Measurements from ENCODE around the gene MICAL1.
"Not testable (repeated sequence)": the region's sequence is repeated elsewhere in the genome, so short reads cannot be mapped to it uniquely, and the experiment has no call there.

MICAL1 gene

GRCh38 chr6:109474995-109475394 lies 19.4 kb upstream of the MICAL1 start:
- no peak for DNase-seq

GRCh38 chr6:109473120-109473519 lies 17.5 kb upstream of the MICAL1 start:
- DNase-seq: no peak

DNA sequence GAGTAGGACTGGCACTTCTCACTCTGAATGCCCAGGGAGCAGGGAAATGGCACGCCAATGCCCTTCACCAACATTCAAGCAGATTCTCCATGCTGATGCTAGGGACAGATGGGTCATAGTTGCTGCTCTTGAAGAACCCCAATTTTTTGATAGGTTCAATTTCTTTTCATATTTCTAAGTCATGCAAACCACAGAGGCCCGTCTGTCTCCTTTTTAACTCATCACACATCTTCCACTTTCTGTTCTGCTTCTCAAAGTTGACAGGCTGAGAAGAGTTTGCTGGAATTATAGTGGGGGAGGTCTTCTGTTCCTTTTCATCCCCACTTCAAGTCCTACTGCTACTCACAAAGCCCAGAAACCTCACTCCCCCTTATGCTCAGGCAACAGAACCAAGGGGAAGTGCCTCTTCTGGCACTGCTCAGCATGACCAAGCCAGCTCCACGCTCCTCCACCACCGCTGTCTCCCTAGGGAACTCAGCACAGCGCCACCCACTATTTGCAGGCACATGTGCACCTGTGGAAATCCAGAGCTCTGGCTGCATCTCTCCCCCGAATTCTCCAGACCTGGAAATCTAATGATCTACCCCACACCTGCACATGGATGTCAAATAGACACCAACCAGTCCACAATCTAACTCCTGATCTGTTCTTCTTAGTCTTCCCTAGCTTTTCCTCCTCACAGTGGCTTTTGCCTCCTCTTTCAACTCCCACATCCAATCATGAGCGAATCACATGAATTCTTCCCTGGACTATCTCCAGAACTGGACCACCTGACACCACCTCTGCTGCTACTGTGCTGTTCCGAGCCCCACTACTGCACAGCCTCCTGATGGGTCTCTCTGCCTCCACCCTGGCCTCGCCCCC lies 16.8 kb upstream of the MICAL1 start:
- no peak for DNase-seq

DNA sequence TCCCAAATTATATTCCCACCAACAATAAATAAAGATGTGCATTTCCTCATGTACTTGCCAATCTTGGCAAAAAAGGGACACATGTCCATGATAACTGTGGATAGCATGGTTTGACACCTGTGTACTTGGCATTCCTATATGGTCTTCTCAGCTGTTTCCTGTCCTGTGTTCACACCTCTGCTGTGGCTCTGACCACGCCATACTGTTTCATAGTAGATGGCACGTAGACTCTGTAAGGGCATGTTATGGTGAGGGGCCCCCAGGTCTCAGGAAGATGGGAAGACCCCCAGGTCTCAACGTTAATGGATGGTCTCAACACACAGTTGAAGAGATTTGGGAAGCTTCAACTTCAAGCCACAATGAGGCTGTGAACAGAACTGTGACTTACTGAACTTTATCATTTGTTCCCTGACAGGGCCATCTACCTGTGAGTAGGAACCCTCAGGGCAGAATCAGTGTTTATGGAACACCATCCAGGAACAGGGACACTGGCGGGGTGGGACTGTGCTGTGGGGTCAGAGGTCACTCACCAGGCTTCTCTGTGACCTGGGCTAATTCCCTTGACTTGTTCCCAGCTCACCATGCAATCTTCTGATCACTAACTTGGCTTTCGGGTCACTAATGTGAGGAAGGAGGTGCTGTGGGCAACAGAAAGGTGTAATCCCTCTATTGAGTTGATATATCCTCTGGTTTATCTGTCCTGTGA lies 15.7 kb upstream of the MICAL1 start:
- no peak for DNase-seq

DNA sequence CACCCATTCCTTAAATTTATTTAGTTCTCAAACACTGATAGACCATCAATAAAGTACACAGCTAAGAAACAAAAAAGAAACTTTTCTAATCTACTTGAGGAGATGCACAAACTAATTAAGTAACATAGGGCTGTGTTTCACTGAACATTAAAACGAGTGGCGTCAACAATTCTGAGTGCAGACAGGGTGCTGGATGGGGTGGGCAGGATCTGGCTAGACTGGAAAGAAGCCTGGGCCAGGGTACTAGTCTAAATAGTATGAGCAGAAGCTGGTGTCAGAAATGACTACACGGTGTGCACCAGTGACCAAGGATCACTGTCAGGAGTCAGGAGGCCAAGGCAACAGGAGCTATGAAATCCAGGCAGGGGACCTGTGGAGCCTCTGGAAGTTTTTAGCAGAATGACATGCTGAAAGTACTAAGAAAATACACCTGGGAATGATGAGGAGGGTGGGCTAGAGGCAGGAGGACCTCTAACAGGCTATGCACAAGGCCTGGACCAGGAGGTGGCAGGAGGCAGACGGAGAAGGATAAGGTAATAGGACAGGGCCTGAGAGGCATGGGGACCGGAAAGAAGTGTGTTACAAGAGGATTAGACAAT lies 14.1 kb upstream of the MICAL1 start:
- no peak for DNase-seq

- no peak for DNase-seq
These were observed 12.1 kb upstream of the MICAL1 start for GRCh38 chr6:109467696-109468095.

- DNase-seq: no peak
These were observed 10.8 kb upstream of the MICAL1 start for GRCh38 chr6:109466212-109466923.

DNA sequence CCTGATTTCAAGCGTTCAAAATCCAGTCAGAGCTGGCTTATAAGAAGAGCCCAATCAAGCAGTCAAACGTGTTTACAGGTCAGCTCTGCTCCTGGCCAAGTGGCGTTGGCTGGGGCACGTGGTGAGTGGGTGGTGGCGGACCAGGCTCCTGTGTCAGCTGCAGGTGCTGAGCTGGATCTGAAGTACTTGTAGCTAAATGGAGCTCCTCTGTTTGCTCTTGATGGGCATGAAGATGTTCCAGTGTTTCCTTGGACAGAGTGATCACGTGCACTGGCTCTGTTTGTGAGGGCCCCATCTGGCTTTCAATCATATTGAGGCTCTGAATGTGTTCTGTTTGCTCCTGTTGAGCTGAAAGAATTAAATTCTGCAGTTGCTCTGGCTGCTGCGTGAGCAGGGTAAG lies 10.2 kb upstream of the MICAL1 start:
- DNase-seq: no peak

DNA sequence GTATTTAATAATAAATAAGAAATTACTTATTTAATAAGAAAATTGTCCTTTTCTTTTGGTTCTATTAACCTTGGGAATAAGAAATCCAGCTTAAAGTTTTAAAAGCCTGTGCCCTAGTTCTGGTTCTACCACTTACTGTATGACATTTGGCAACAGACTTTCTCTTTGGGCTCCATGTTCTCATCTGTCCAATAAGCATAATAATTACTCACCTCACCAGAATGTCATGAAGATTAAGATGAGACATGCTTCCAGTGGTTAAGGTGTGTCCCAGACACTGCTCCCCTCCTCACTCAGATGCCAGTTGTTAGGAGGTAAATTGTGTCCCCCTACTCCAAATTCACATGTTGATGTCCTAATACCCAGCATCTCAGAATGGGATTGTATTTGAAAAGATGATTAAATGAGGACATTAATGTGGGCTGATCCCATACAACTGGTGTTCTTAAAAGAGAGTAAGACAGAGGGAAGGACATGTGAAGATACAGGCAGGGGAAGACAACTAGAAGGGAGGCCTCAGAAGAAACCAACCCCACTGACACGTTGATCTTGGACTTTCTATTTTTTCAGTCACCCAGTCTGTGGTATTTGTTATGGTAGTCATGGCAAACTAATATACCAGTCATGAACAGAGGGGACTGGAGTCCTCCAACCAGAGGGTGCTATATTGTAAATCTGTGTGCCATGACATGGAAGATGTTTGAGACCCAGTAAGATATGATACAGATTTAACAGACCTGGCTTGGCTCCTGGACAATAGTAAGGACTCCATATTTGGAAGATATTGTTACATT lies 6.4 kb upstream of the MICAL1 start:
- no peak for DNase-seq

DNA sequence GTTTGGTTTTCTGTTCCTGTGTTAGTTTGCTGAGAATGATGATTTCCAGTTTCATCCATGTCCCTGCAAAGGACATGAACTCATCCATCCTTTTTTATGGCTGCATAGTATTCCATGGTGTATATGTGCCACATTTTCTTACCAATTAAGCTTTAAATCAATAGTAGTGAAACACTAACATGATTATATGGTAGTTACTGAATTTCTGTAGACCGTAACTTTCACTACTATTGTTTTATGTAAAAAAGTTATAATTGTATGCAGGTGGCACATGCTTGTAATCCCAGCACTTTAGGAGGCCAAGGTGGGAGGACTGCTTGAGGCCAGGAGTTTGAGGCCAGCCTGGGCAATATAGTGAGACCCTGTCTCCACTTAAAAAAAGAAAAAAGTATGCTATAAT lies 5.6 kb upstream of the MICAL1 start:
- DNase-seq: not testable (repeated sequence)

DNA sequence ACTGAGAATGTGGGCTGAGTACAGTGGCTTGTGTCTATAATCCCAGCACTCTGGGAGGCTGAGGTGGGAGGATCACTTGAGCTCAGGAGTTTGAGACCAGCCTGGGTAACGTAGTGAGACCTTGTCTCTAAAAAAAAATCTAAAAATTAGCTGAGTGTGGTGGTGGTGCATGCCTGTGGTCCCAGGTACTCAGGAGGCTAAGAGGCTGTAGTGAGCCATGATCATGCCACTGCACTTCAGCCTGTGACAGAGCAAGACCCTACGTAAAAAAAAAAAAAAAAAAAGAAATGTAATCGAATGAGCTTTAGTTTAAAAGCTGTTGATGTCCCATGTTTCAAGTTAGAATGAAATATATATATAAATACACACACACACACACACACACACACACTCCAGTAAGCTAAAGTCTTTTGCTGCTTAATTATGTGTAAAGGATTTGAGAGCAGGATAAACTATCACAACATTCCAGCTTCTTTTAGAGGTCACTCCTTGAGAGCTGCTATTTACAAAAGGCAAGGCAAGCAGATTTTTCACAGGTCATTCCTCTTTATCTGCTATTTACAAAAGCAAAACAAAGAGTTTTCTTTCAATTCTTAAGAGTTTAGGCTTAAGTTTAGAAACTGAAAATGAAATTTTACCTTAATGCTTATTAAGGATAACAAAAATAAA lies 4.7 kb upstream of the MICAL1 start:
- DNase-seq: no peak

DNA sequence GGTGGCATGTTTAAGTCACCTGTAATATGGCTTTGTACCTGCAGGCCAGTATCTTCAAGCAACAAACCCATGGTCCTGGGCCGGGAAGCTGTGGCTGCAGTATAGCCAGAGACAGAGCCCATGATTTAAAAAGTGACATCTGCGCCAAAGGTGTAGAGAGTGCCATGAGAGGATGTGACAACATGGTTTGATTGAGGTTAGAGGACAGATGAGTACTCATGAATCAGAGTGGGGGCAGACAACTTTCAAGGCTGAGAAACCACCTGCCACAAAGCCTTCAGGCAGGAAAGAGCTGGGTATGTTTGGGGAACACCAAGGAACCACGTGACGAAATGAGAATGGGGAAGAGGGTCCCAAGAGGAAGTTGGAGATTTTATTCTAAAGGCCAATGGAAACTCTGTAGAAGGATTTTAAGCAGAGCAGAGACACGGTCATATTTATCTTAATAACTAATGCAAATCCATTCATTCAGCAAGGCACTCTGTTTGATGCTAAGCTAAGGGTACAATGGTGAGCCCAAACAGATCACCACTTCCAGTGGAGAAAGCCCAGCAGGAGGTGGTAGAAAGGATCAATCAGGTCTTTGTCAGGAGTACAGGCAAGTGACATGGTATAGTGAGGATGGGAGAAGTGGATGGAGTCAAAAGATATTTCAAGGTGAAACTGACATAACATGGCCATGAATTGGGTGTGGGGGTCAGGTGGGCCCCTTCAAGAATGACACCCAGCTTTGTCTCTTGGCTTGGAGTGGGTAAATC lies 3.4 kb upstream of the MICAL1 start:
- no peak for DNase-seq

DNA sequence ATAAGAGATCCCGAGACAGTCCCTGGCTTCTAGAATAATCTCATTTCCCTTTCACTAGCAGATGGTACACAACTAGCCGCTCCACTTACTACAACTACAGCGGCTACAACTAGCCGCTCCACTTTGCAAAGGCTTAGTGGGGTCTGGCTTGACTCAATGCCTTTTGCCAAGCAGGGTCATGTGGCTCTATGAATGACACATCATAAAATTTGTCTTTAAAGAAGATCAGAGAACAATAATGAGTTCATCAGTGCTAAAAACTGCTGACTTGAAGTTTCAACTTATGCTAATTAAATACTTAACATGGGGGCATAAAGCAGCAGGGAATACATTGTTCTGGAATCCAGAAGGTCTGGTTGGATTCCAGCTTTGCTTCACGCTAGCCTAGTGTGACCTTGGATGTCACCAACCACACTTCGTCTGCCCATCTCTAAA lies 2.0 kb upstream of the MICAL1 start:
- no peak for DNase-seq

GRCh38 chr6:109456710-109457561 lies 1.4 kb upstream of the MICAL1 start:
- DNase-seq: no peak

DNA sequence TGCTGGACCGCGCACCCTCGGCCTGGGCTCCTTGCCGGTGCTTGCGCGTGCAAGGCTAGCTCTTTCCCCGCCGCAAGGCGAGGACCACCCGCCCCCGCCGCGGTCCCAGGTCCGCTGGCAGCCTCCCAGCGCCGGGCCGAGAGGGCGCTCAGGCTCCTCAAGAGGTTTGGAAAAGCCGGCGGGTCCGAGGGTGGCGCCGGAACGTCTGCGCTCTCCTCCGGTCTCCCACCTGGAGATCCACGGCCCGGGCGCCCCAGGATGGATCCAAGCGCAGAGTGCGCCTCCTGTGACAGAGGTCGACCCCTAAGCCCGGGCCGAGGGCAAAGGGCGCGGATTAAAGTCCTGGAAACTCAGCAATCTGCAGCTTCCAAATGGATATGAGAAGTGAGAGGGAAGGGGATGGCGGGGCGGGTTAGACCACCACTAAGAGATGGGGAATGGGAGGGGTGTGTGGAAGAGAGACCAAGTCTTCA lies 575 bp upstream of the MICAL1 start:
- DNase-seq: no peak

DNA sequence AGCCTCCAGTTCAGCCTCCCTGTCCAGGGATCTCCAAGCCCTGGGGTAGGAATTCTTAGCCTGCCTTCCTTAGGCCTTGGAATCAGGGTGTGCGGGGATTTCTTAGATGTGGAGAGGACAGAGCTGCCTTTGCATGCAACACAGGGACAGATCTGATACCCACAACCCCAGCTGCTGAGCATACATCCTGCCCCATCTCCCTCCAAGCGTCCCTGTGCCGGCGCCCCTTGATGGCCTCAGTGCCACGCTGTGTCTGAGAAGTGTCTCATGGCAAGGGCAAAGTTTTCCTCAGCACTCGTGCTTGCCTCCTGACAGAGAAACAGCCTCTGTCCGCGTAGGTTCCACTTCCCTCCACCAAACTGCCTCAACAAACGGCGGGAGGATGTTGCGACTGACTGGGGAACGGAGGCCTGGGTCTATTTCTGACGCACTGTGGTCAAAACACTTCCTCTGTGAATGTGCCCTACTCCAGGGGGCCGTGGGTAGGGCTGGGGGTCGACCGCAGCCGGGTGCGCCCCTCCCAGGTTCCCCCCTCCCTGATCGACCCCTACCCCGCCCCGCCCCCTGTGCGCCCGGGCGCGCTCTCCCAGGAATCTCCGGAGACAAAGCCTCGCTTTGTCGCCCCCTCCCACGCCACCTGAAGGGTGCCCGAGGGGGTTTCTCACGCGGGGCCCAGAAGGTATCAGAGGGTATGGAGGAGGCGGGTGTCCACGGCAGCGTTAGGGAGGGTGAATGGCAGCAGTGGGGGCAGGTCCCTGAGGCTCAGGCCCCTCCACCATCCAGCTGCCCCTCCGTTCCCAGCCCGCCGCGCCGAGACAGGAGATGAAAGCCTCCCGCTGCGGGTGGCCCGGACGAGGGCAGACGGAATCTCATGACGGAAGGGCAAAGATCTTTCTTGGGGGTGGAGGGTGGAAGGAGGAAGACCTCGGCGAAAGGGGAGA lies 806 bp downstream of the MICAL1 start:
- no peak for DNase-seq

DNA sequence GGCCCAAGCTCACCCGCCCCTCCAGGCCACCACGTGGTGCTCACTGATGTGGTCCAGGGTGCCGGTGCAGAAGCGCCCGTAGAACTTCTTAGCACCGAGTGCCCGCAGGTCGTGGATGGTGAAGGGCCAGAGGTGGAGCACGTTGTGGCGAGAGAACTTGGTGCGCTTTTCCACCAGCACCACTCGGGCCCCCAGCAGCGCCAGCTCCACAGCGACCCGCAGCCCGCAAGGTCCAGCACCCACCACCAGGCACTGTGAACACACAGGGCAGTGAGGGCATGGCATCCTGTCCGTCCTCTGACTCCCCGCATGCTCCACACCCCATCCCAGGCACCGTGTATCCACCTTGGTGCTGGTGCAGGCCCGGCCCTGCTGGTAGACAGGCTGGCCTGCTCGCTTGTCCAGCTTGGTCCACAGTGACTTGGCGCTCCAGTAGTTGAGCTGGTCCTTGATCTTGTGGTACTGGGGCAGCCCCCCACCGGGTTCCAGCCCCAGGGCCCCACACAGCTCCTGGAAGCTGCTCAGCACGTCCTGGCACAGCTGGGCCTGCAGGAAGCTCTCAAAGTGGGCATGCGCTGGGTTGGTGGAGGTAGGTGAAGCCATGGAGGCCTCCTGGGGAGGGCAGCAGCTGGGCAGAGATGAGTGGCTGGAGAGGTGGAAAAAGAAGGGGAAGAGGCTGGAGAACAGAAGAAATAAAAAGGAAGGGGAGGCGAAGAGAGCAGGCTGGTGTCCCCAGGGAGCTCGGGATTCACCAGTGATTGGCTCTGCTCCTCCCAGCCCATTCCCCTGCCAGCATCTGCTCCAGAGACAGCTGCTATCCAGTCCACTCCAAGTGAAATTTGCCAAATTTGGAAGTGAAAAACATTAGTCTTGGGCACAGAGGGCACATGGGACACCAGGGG lies 1.7 kb downstream of the MICAL1 start:
- DNase-seq: peak; percentile 96

DNA sequence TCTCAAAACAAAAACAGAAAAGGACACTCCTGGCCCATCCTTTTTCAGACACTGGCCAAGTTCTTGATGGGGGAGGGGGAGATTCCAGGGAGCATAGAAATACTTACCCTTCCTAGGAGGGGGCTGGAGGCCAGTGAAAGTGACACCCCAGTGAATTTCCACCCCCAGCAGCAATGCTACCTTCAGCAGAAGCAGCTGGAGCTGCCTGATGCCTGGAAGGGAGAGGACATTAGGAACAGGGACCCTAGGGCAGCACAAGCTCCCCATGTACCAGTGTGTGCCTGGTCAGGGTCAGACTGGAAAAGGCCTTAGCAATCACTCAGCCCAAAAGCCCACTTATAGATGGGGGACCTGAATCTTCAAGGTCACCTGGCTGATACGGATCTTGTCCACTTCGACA lies 2.4 kb downstream of the MICAL1 start:
- no peak for DNase-seq

Measured in DMS 273 treated with DMSO at 0.1 percent for 48 hours (cell line).